GM18858 (cell line): ENCODE data around the gene CUX1.
"Not testable (repeated sequence)": the region's sequence is repeated elsewhere in the genome, so short reads cannot be mapped to it uniquely, and the experiment has no call there.

Experiments
- ATAC-seq: cut with Tn5 transposase; IDR thresholded peaks from one replicate; pipeline ENCODE4 v1.9.1; 2021; ENCODE audit not compliant: unreplicated experiment

CUX1 gene

GRCh38 chr7:101853684-101854083 lies 36.3 kb downstream of the CUX1 start:
- no peak for ATAC-seq

- no peak for ATAC-seq
Observed at GRCh38 chr7:101854084-101854865, 36.8 kb downstream of the CUX1 start.

GRCh38 chr7:101856473-101857357 lies 39.3 kb downstream of the CUX1 start:
- ATAC-seq: peak; percentile 68

GRCh38 chr7:101857358-101857811 lies 40.0 kb downstream of the CUX1 start:
- ATAC-seq: no peak

DNA sequence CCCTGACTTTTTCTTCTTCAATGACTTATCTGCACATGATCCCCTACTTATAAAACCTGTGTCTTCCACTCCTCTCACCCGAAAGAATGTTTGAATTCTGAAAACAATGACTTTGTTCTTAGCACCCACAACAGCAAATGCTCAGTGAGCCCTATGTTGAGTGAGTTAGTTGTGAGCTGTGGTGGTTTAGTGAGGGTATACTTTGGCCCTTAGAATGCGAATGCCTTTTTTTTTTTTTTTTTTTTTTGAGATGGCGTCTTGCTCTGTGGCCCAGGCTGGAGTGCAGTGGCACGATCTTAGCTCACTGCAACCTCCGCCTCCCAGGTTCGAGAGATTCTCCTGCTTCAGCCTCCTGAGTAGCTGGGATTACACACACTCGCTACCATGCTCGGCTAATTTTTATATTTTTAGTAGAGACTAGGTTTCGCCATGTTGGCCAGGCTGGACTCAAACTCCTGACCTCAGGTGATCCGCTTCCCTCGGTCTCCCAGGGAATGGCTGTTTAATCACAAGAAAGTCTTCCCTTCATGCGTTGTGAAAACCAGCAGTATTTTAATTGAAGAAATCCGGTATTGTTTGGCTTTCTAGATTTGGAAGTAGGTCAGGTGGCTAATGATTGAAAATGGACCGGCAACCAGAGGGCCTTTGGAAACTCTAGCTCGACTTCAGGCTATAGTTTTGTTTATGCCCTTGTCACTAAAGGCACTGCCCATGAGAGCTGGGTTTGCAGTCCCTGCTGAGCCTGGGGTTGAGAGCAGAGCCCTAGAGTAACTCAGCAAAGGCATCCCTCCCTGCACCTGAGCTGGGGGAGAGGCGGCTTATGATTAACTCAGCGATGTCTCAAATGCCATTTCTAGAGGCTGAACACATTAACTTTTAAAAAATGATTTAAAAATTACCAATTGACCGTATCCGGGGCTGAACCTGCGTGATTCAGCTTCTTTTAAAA lies 41.3 kb downstream of the CUX1 start:
- ATAC-seq: no peak

- ATAC-seq: no peak
Observed at GRCh38 chr7:101859411-101860106, 42.1 kb downstream of the CUX1 start.

- ATAC-seq: no peak
Observed at GRCh38 chr7:101860316-101861217, 43.1 kb downstream of the CUX1 start.

DNA sequence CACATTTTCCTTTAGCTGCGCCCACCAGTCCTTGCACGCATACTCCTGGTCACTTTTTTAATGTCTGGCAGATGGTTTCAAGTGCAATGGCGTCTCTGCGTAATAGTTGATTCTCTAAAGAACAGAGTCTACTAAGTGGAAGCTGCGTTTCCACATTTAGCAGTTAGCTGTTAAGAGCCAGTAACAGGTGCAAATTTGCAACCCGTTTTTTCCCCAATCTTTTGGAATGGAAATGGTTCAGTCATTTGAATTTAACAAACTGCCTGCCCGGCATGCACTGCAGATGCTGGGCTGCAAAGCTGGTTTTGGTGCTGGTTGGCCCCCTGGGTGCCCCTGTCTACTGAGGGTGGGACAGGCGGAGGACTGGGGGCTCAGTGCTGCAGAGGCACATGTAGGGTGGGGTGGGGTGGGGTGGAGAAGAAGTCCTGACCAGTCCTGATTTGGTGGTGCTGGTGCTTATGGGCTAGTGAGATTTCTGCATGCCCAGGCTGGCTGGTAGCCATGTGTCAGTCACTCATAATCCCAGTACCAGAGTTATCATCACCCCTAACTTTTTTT lies 43.9 kb downstream of the CUX1 start:
- ATAC-seq: no peak

GRCh38 chr7:101862280-101863220 lies 45.1 kb downstream of the CUX1 start:
- ATAC-seq: no peak

DNA sequence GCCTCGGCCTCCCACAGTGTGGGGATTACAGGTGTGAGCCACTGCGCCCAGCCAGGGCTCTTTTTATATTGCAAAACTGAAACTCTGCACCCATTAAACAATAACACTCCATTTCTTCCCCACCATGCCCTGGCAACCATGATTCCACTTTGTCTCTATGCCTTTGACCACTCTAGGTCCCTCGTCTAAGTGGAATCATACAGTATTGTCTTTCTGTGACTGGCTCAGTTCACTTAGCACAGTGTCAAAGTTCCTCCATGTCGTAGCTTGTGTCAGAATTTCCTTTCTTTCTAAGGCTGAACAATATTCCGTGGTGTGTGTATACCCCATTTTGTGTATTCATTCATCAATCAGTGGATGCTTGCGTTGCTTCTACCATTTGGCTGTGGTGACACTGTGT lies 46.2 kb downstream of the CUX1 start:
- no peak for ATAC-seq

DNA sequence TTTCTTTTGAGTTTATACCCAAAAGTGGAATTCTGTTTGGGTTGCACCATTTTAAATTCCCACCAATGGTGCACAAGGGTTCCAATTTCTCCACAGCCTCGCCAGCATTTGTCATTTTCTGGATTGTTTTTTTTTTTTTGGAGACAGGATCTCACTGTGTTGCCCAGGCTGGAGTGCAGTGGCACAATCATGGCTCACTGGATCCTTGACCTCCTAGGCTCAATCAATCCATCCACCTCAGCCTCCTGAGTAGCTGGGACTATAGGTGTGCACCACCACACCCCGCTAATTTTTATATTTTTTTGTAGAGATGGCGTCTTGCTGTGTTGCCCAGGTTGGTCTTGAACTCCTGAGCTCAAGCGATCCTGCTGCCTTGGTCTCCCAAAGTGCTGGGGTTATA lies 46.6 kb downstream of the CUX1 start:
- ATAC-seq: no peak

DNA sequence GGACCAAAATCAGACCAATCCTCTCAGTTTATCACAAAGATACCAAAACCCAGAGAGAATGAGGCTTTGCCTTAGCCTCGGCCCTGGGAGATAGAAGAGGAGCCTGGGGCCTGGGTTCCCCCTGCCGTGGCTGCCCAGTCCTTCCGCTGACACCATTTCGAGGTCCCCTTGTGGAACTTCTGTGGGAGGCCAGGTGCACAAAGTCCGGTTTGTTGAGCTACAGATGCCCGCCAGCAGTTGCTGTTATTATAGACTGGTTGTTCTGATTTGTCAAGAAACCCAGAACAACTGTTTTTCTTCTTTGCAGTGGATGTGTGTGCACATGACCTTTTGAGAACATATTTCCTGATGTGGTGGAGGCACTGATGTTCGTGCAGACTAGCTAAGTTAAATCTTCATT lies 47.6 kb downstream of the CUX1 start:
- no peak for ATAC-seq

DNA sequence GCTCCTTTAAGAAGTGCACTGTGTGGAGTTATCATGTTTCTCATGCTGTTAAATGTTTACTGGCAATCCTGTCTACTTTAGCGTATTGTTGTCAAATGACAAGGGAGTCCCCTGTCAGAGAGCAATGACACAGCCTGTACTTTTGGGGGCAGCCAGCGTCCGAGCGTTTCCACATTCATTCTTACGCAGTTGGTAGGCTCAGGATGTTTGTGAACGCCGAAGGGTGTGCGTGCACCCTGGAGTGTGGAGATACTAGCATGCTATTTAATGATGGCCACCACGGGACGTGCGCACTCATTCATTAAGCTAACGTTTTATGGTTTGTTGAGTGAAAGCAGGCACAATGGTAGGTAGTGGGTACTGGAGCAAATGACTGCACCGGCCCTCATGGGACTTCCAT lies 48.0 kb downstream of the CUX1 start:
- ATAC-seq: no peak

GRCh38 chr7:101866328-101866727 lies 48.9 kb downstream of the CUX1 start:
- ATAC-seq: no peak

GRCh38 chr7:101867265-101867664 lies 49.8 kb downstream of the CUX1 start:
- ATAC-seq: no peak

GRCh38 chr7:101867681-101868080 lies 50.3 kb downstream of the CUX1 start:
- ATAC-seq: not testable (repeated sequence)

GRCh38 chr7:101868191-101868950 lies 50.9 kb downstream of the CUX1 start:
- ATAC-seq: no peak
